ENCODE measurements around the gene UBP1. TPM values are rescaled to one million over a fixed set of nuclear protein-coding genes. Genes with fewer than 3 reads are reported as not detected.
"Not testable (repeated sequence)": the region's sequence is repeated elsewhere in the genome, so short reads cannot be mapped to it uniquely, and the experiment has no call there.

UBP1 gene
- total and polyA plus RNA-seq, 12 donors, result 23.7 to 74.5 (median 44.3) TPM

DNA sequence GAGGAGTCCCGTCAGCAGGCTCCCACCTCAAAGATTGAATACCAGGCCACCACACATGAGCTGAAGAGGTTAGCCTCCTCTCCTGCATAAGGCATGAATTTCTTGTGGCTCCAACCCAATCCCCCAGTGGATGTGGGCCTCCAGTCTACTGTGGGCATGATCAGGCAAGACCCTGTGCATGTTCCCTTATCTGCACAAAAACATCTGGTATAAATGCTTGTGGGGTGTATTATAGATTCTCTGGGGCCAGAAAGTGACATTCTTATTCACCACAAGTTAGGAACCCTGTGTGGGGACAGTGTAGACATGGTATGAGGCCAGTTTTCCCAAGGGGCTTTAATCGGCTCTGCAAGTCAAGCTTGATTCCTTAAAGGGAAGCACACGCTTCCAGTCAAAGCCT, 18.2 kb upstream of the UBP1 start:
- TF ChIP-seq POLR2A (IDR thresholded peaks at IDR 0.05) (no peak), CTCF (IDR thresholded peaks at IDR 0.05) (no peak)
- WGBS, 4 donors, result 81 to 96% (median 94%) methylated on average over 3 of the region's 3 CpGs

DNA sequence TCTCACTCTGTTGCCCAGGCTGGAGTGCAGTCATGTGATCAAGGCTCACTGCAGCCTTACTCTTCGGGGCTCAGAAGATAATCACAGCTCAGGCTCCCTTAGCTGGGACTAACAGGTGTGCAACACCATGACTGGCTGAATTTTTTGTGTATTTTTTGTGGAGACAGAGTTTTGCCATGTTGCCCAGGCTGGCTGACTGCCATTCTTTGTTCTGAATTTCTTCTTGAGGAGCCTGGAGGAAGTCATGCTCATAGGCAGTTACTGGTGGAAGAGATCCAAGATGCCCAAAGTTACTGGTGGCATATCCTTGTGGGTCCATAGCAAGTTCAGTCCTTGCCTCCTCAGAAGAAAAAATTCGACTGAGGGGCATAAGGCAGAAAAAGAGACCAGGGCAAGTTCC, 16.6 kb upstream of the UBP1 start:
- H3K4me3 ChIP-seq, result no peak overlapping the region
- no peaks in the 10 kb centered on the region for H3K4me1 ChIP-seq (replicated peaks in 1 of 2)
- DNase-seq, result no peak
- peaks cover 0 to 12% (median 0%) of the 10 kb centered on the region in 3 donors for H3K9me3 ChIP-seq (replicated peaks in 1 of 3)
- H3K27ac ChIP-seq, result no peak overlapping the region
- intact Hi-C loops (cut with DNase I), result no loop called here
- 73 to 79% (median 77%) methylated on average over 2 of the region's 2 CpGs for WGBS, 4 donors
- no peaks in the 10 kb centered on the region for H3K36me3 ChIP-seq (replicated peaks in 1 of 2)
- no peak for TF ChIP-seq CTCF (IDR thresholded peaks at IDR 0.05)
- TF ChIP-seq POLR2A (IDR thresholded peaks at IDR 0.05), result no peak
- H3K27me3 ChIP-seq, result no peaks in the 10 kb centered on the region

More for the DNA sequence above, 18.2 kb upstream of the UBP1 start:
- intact Hi-C loops (cut with DNase I), result no loop called here
- H3K4me3 ChIP-seq, result no peak overlapping the region
- H3K27ac ChIP-seq, result no peak overlapping the region
- H3K27me3 ChIP-seq, result no peaks in the 10 kb centered on the region
- H3K36me3 ChIP-seq (replicated peaks in 1 of 2), result no peaks in the 10 kb centered on the region
- DNase-seq, result no peak
- no peaks in the 10 kb centered on the region for H3K4me1 ChIP-seq (replicated peaks in 1 of 2)
- H3K9me3 ChIP-seq (replicated peaks in 1 of 3), result peaks cover 0 to 12% (median 0%) of the 10 kb centered on the region in 3 donors

GRCh38 chr3:33453331-33453761, 13.1 kb upstream of the UBP1 start:
- WGBS, 4 donors, result 93 to 98% (median 95%) methylated on average over 11 to 19 of the region's 19 CpGs
- Histone ChIP-seq H3K27me3 (no peaks in the 10 kb centered on the region), H3K36me3 (replicated peaks in 1 of 2) (no peaks in the 10 kb centered on the region), H3K4me3 (no peak overlapping the region), H3K27ac (no peak overlapping the region), H3K4me1 (replicated peaks in 1 of 2) (no peaks in the 10 kb centered on the region), H3K9me3 (replicated peaks in 1 of 3) (no peaks in the 10 kb centered on the region)
- no peak for DNase-seq
- intact Hi-C loops (cut with DNase I), result no loop called here
- no peak for TF ChIP-seq CTCF (IDR thresholded peaks at IDR 0.05)
- no peak for TF ChIP-seq POLR2A (IDR thresholded peaks at IDR 0.05)

DNA sequence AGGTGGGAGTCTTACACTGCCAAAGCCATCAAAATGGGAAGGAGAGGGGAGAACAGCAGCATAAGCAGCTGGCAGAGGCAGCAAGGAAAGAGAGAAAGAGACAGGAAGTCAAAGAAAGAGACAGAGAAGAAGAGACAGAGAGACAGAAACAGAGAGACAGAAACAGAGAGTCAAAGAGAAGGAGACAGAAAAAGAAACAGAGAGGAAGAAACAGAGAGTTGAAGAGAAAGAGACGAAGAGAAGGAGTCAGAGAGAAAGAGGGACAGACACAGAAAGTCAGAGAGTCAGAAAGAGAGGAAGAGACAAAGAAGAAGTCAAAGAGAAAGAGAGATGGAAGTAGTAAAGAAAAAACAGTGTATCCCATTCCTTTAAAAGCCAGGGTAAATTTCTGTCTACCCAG, 11.8 kb upstream of the UBP1 start:
- 86 to 100% (median 90%) methylated on average over 1 of the region's 1 CpG for WGBS, 4 donors
- DNase-seq; H3K27ac ChIP-seq; H3K9me3 ChIP-seq (replicated peaks in 1 of 3); H3K27me3 ChIP-seq; H3K36me3 ChIP-seq (replicated peaks in 1 of 2); H3K4me3 ChIP-seq; intact Hi-C loops (cut with DNase I); H3K4me1 ChIP-seq (replicated peaks in 1 of 2): not testable (repeated sequence)

- Histone ChIP-seq H3K36me3 (replicated peaks in 1 of 2) (no peaks in the 10 kb centered on the region), H3K4me1 (replicated peaks in 1 of 2) (no peaks in the 10 kb centered on the region), H3K27ac (no peak overlapping the region), H3K27me3 (no peaks in the 10 kb centered on the region), H3K9me3 (replicated peaks in 1 of 3) (no peaks in the 10 kb centered on the region), H3K4me3 (no peak overlapping the region)
- 92 to 94% (median 93%) methylated on average over 15 of the region's 15 CpGs for WGBS, 4 donors
- intact Hi-C loops (cut with DNase I), result loop anchor here in 1 of 2 donors (10.0 kb wide), 1 partner anchor 97 kb away; no protein-coding TSS in a partner anchor
- no peak for DNase-seq
- TF ChIP-seq POLR2A (IDR thresholded peaks at IDR 0.05), result no peak
- no peak for TF ChIP-seq CTCF (IDR thresholded peaks at IDR 0.05)
Observed at GRCh38 chr3:33447958-33448357, 7.8 kb upstream of the UBP1 start.

DNA sequence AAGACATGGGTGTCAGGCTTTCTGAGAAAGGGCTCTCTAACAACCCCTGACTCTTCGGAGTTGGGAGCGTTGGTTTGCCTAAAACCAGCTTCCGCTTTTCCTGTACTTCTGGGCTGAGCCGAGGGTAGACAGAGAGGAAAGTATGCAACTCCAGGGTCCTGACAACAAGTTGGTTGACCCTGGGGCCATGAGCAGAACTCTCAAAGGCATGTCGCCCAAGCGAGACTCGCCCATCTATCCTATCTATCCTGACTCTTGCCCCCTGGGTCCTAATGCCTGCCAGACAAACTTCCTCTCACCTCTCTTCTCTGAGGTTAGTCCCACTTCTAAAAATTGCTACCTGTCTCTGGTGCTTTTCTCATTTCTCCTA, 7.0 kb upstream of the UBP1 start:
- intact Hi-C loops (cut with DNase I), result loop anchor here in 1 of 2 donors (10.0 kb wide), 1 partner anchor 98 kb away; no protein-coding TSS in a partner anchor
- not testable (repeated sequence) for H3K4me3 ChIP-seq; H3K27ac ChIP-seq; H3K4me1 ChIP-seq (replicated peaks in 1 of 2); H3K36me3 ChIP-seq (replicated peaks in 1 of 2); H3K9me3 ChIP-seq (replicated peaks in 1 of 3); DNase-seq; H3K27me3 ChIP-seq
- 80 to 89% (median 85%) methylated on average over 7 of the region's 7 CpGs for WGBS, 4 donors
